ENCODE data around the gene ADCY5. TPM values are rescaled to one million over a fixed set of nuclear protein-coding genes. Genes with fewer than 3 reads are reported as not detected.

ADCY5 gene
- total and polyA plus RNA-seq, 2 donors (not counting 1 experiment from before 2014, with no cell fraction given): not detected

- Histone ChIP-seq H3K36me3 (replicated peaks in 1 of 2; ENCODE audit: control extremely low read depth in 1 of 2, control insufficient read depth in 1 of 2, extremely low read depth in 1 of 2, insufficient read depth in 2 of 2, low read length in 1 of 2) (no peaks in the 10 kb centered on the region), H3K4me2 (replicated peaks; ENCODE audit: low read depth, low read length, poor library complexity, severe bottlenecking) (no peak overlapping the region), H3K27me3 (replicated peaks in 1 of 4; ENCODE audit: control extremely low read depth in 1 of 4, control insufficient read depth in 3 of 4, insufficient read depth in 4 of 4, low read length in 3 of 4) (no peaks in the 10 kb centered on the region), H3K4me1 (ENCODE audit: control insufficient read depth in 2 of 2, insufficient read depth in 2 of 2, low read length in 2 of 2) (no peaks in the 10 kb centered on the region), H3K79me2 (ENCODE audit: control insufficient read depth, insufficient read depth, low read length) (no peaks in the 10 kb centered on the region), H3K9me3 (ENCODE audit: control extremely low read depth in 1 of 3, control insufficient read depth in 2 of 3, insufficient read depth in 1 of 3, low read length in 2 of 3) (peaks cover 0 to 5% (median 0%) of the 10 kb centered on the region in 3 donors), H3K27ac (ENCODE audit: low read length in 2 of 2) (no peak overlapping the region), H3K4me3 (ENCODE audit: control extremely low read depth in 1 of 5, extremely low read depth in 1 of 5, insufficient read depth in 1 of 5, low read depth in 2 of 5, low read length in 4 of 5) (no peak overlapping the region), H2AFZ (ENCODE audit: insufficient read depth, low read depth, low read length, poor library complexity, severe bottlenecking) (no peak overlapping the region), H3K9ac (ENCODE audit: low read length) (no peak overlapping the region), H4K20me1 (ENCODE audit: control insufficient read depth, insufficient read depth, low read length, poor library complexity, severe bottlenecking) (no peaks in the 10 kb centered on the region)
- no peak overlapping the region for H3K4me3 Mint-ChIP-seq
- H3K9me3 Mint-ChIP-seq (ENCODE audit: insufficient read depth): no peaks in the 10 kb centered on the region
- intact Hi-C loops (cut with micrococcal nuclease): no loop called here
- TF ChIP-seq EZH2 (IDR thresholded peaks at IDR 0.05; ENCODE audit: borderline replicate concordance, insufficient read depth, low read depth, low read length, poor library complexity, severe bottlenecking) (no peak), CTCF (IDR thresholded peaks at IDR 0.05) (no peak)
- ChIA-PET POLR2A (no interaction called here), CTCF (no interaction called here)
- WGBS (ENCODE audit: insufficient coverage): 97% methylated on average over 13 of the region's 13 CpGs
- no peaks in the 10 kb centered on the region for H3K27me3 Mint-ChIP-seq
- H3K27ac Mint-ChIP-seq: no peak overlapping the region
- no peaks in the 10 kb centered on the region for H3K4me1 Mint-ChIP-seq
- ATAC-seq (ENCODE audit: low read depth): no peak
- DNase-seq: no peak
These were observed 154.5 kb downstream of the ADCY5 start for GRCh38 chr3:123294296-123294938.

GRCh38 chr3:123292321-123293310 lies 156.3 kb downstream of the ADCY5 start:
- ChIA-PET POLR2A (no interaction called here), CTCF (no interaction called here)
- H3K27ac Mint-ChIP-seq: no peak overlapping the region
- no peaks in the 10 kb centered on the region for H3K36me3 ChIP-seq (replicated peaks in 1 of 2; ENCODE audit: control extremely low read depth in 1 of 2, control insufficient read depth in 1 of 2, extremely low read depth in 1 of 2, insufficient read depth in 2 of 2, low read length in 1 of 2)
- peaks cover 0 to 5% (median 0%) of the 10 kb centered on the region in 3 donors for H3K9me3 ChIP-seq (ENCODE audit: control extremely low read depth in 1 of 3, control insufficient read depth in 2 of 3, insufficient read depth in 1 of 3, low read length in 2 of 3)
- H3K4me1 Mint-ChIP-seq: no peaks in the 10 kb centered on the region
- no peak overlapping the region for H3K4me3 Mint-ChIP-seq
- no peak overlapping the region for H3K27ac ChIP-seq (ENCODE audit: low read length in 2 of 2)
- no peaks in the 10 kb centered on the region for H3K27me3 Mint-ChIP-seq
- TF ChIP-seq EZH2 (IDR thresholded peaks at IDR 0.05; ENCODE audit: borderline replicate concordance, insufficient read depth, low read depth, low read length, poor library complexity, severe bottlenecking) (no peak), CTCF (IDR thresholded peaks at IDR 0.05) (no peak)
- H3K9ac ChIP-seq (ENCODE audit: low read length): no peak overlapping the region
- no peak overlapping the region for H3K4me2 ChIP-seq (replicated peaks; ENCODE audit: low read depth, low read length, poor library complexity, severe bottlenecking)
- no peaks in the 10 kb centered on the region for H3K79me2 ChIP-seq (ENCODE audit: control insufficient read depth, insufficient read depth, low read length)
- H3K27me3 ChIP-seq (replicated peaks in 1 of 4; ENCODE audit: control extremely low read depth in 1 of 4, control insufficient read depth in 3 of 4, insufficient read depth in 4 of 4, low read length in 3 of 4): no peaks in the 10 kb centered on the region
- H4K20me1 ChIP-seq (ENCODE audit: control insufficient read depth, insufficient read depth, low read length, poor library complexity, severe bottlenecking): no peaks in the 10 kb centered on the region
- no peak overlapping the region for H2AFZ ChIP-seq (ENCODE audit: insufficient read depth, low read depth, low read length, poor library complexity, severe bottlenecking)
- no peak for DNase-seq
- intact Hi-C loops (cut with micrococcal nuclease): no loop called here
- no peaks in the 10 kb centered on the region for H3K4me1 ChIP-seq (ENCODE audit: control insufficient read depth in 2 of 2, insufficient read depth in 2 of 2, low read length in 2 of 2)
- H3K9me3 Mint-ChIP-seq (ENCODE audit: insufficient read depth): no peaks in the 10 kb centered on the region
- no peak for ATAC-seq (ENCODE audit: low read depth)
- 74% methylated on average over 13 of the region's 15 CpGs for WGBS (ENCODE audit: insufficient coverage)
- H3K4me3 ChIP-seq (ENCODE audit: control extremely low read depth in 1 of 5, extremely low read depth in 1 of 5, insufficient read depth in 1 of 5, low read depth in 2 of 5, low read length in 4 of 5): no peak overlapping the region
